ENCODE results near the gene KPNB1. TPM values are rescaled to one million over a fixed set of nuclear protein-coding genes. Genes with fewer than 3 reads are reported as not detected.

Gene KPNB1
- total RNA-seq, 3 donors from 2014 or later = 162 to 269 (median 217) TPM

GRCh38 chr17:47644324-47644723 lies 5.4 kb upstream of the KPNB1 start:
- Histone ChIP-seq H3K4me3 (no peak overlapping the region), H3K36me3 (ENCODE audit: low read depth) (peaks cover 2% of the 10 kb centered on the region), H3K4me1 (ENCODE audit: low read depth) (peaks cover 8% of the 10 kb centered on the region), H3K9me3 (no peaks in the 10 kb centered on the region)
- no peak for TF ChIP-seq CTCF (IDR thresholded peaks at IDR 0.05)
- no peak for ATAC-seq
- no peak for DNase-seq
- intact Hi-C loops (cut with DNase I, micrococcal nuclease) = no loop called here

GRCh38 chr17:47649972-47650524 lies 329 bp downstream of the KPNB1 start:
- DNase-seq (no peak), ATAC-seq (peak; percentile 47)
- H3K36me3 ChIP-seq (ENCODE audit: low read depth) = peaks cover 7% of the 10 kb centered on the region
- no peaks in the 10 kb centered on the region for H3K9me3 ChIP-seq
- intact Hi-C loops (cut with DNase I, micrococcal nuclease) = no loop called here
- TF ChIP-seq CTCF (IDR thresholded peaks at IDR 0.05) = no peak
- H3K4me1 ChIP-seq (ENCODE audit: low read depth) = peaks cover 19% of the 10 kb centered on the region
- H3K4me3 ChIP-seq = peak overlapping the region; percentile 84

- Histone ChIP-seq H3K9me3 (no peaks in the 10 kb centered on the region), H3K4me1 (ENCODE audit: low read depth) (peaks cover 20% of the 10 kb centered on the region), H3K36me3 (ENCODE audit: low read depth) (peaks cover 7% of the 10 kb centered on the region), H3K4me3 (peak overlapping the region; percentile 84)
- DNase-seq (peak; percentile 94 to 98 (median 97)), ATAC-seq (peak; percentile 72)
- intact Hi-C loops (cut with DNase I, micrococcal nuclease) = no loop called here
- TF ChIP-seq CTCF (IDR thresholded peaks at IDR 0.05) = no peak
Observed at GRCh38 chr17:47650525-47651522, 1.1 kb downstream of the KPNB1 start.

- no peaks in the 10 kb centered on the region for H3K9me3 ChIP-seq
- no peak overlapping the region for H3K4me3 ChIP-seq
Observed at GRCh38 chr17:47651704-47652103, 2.0 kb downstream of the KPNB1 start.

GRCh38 chr17:47652570-47652969 lies 2.9 kb downstream of the KPNB1 start:
- intact Hi-C loops (cut with DNase I, micrococcal nuclease) = no loop called here
- peaks cover 20% of the 10 kb centered on the region for H3K4me1 ChIP-seq (ENCODE audit: low read depth)
- ATAC-seq (no peak), DNase-seq (peak in 1 of 3 donors; percentile 3)
- H3K4me3 ChIP-seq = no peak overlapping the region
- no peak for TF ChIP-seq CTCF (IDR thresholded peaks at IDR 0.05)
- H3K36me3 ChIP-seq (ENCODE audit: low read depth) = peaks cover 7% of the 10 kb centered on the region
- H3K9me3 ChIP-seq = no peaks in the 10 kb centered on the region

More at GRCh38 chr17:47651704-47652103, 2.0 kb downstream of the KPNB1 start:
- intact Hi-C loops (cut with DNase I, micrococcal nuclease) = no loop called here
- ATAC-seq (no peak), DNase-seq (no peak)
- Histone ChIP-seq H3K4me1 (ENCODE audit: low read depth) (peaks cover 20% of the 10 kb centered on the region), H3K36me3 (ENCODE audit: low read depth) (peaks cover 7% of the 10 kb centered on the region)
- no peak for TF ChIP-seq CTCF (IDR thresholded peaks at IDR 0.05)

All from mucosa of descending colon (tissue), 3 donors.